Smooth muscle cell (in vitro differentiated cells): Measurements from ENCODE around the gene TENM4. TPM values are rescaled to one million over a fixed set of nuclear protein-coding genes. Genes with fewer than 3 reads are reported as not detected.

Experiments
- DNase-seq: peaks from one replicate; lab custom pipeline; 2025; ENCODE audit not compliant: unreplicated experiment; lab: John Stamatoyannopoulos, UW
- H2AFZ ChIP-seq: fragments of 200-600 bp; sonication (generic); 2 replicates; pipeline ENCODE4 v1.6.0; 2016; ENCODE audit warnings: antibody characterized with exemption, low read depth, mild to moderate bottlenecking
- H3F3A ChIP-seq: fragments of 200-600 bp; sonication (generic); 2 replicates; pipeline ENCODE4 v1.6.0; 2017; ENCODE audit warnings: antibody characterized with exemption, low read depth
- H3K27ac ChIP-seq: fragments of 200-600 bp; sonication (generic); 2 replicates; pipeline ENCODE4 v1.5.1; 2016; ENCODE audit warnings: low read depth, mild to moderate bottlenecking
- H3K27me3 ChIP-seq: fragments of 200-600 bp; sonication (generic); 2 replicates; pipeline ENCODE4 v1.6.1; 2016; ENCODE audit warnings: low read depth, mild to moderate bottlenecking
- H3K36me3 ChIP-seq: fragments of 200-600 bp; sonication (generic); 2 replicates; pipeline ENCODE4 v1.5.1; 2016; ENCODE audit warnings: low read depth
- H3K4me1 ChIP-seq: fragments of 200-600 bp; sonication (generic); 2 replicates; pipeline ENCODE4 v1.5.1; 2016; ENCODE audit warnings: low read depth
- H3K4me2 ChIP-seq: fragments of 200-600 bp; sonication (generic); 2 replicates; pipeline ENCODE4 v1.6.0; 2016; ENCODE audit warnings: mild to moderate bottlenecking
- H3K4me3 ChIP-seq: fragments of 200-600 bp; sonication (generic); 2 replicates; pipeline ENCODE4 v1.5.1; 2016; ENCODE audit warnings: mild to moderate bottlenecking
- H3K79me2 ChIP-seq: fragments of 200-600 bp; sonication (generic); 2 replicates; pipeline ENCODE4 v1.6.0; 2016; ENCODE audit warnings: low read depth, mild to moderate bottlenecking
- H3K9ac ChIP-seq: fragments of 200-600 bp; sonication (generic); 2 replicates; pipeline ENCODE4 v1.6.0; 2016; ENCODE audit warnings: low read depth
- H3K9me3 ChIP-seq: fragments of 200-600 bp; sonication (generic); replicated peaks from 2 replicates; pipeline ENCODE4 v1.5.1; 2016; ENCODE audit warnings: low read depth
- H4K20me1 ChIP-seq: fragments of 200-600 bp; sonication (generic); 2 replicates; pipeline ENCODE4 v1.6.0; 2016; ENCODE audit warnings: low read depth
- WGBS: methylation state at CpG from one replicate; pipeline ENCODE4 v1.1.7; 2016; ENCODE audit warnings: low lambda C conversion rate; 5-methylcytosine and 5-hydroxymethylcytosine counted together
- polyA plus RNA-seq: library from polyadenylated mRNA; unstranded; fragments of >200 nt; fragmentation: Nextera tagmentation; extraction: Ambion mirVana; gene quantifications from 2 replicates; pipeline ENCODE4 v1.2.1, GENCODE V29; 2016
- total RNA-seq: library from RNA; depleted of rRNA; stranded (reverse); fragments of >200 nt; gene quantifications from 2 replicates; pipeline ENCODE4 v1.2.3, GENCODE V29; 2014
- TF ChIP-seq, protein P1 (sequence below): fragments of 200-600 bp; sonication (generic); IDR thresholded peaks from 2 replicates; pipeline ENCODE4 v1.5.1; 2017; ENCODE audit warnings: borderline replicate concordance, mild to moderate bottlenecking, antibody characterized with exemption; ENCODE audit not compliant: insufficient read depth, poor library complexity, severe bottlenecking

The TENM4 gene
- total and polyA plus RNA-seq, 2 experiments from 2014 or later = 31.6 to 38.2 TPM

DNA sequence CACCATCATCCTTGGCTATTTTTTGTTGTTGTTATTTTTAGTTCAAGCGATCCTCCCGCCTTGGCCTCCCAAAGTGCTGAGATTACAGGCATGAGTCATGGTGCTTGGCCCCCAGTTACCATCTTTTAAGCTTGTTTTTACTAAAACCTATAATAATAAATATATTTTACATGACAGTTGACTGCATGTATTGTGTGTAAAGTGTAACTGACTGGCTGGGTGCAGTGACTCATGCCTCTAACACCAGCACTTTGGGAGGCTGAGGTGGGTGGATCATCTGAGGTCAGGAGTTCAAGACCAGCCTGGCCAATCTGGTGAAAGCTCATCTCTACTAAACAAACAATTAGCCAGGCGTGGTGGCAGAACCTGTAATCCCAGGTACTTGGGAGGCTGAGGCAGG lies 386.2 kb downstream of the TENM4 start:
- WGBS = 27% methylated on average over 3 of the region's 3 CpGs
- Histone ChIP-seq H3K36me3 (no peaks in the 10 kb centered on the region), H4K20me1 (no peaks in the 10 kb centered on the region), H3K4me3 (no peak overlapping the region), H3K27ac (peak overlapping the region; percentile 28), H3K4me1 (peaks cover 10% of the 10 kb centered on the region), H3K79me2 (no peaks in the 10 kb centered on the region), H3K9ac (no peak overlapping the region), H2AFZ (no peak overlapping the region), H3K27me3 (no peaks in the 10 kb centered on the region), H3F3A (peaks cover 11% of the 10 kb centered on the region), H3K9me3 (no peaks in the 10 kb centered on the region), H3K4me2 (no peak overlapping the region)
- TF ChIP-seq, protein P1, sequence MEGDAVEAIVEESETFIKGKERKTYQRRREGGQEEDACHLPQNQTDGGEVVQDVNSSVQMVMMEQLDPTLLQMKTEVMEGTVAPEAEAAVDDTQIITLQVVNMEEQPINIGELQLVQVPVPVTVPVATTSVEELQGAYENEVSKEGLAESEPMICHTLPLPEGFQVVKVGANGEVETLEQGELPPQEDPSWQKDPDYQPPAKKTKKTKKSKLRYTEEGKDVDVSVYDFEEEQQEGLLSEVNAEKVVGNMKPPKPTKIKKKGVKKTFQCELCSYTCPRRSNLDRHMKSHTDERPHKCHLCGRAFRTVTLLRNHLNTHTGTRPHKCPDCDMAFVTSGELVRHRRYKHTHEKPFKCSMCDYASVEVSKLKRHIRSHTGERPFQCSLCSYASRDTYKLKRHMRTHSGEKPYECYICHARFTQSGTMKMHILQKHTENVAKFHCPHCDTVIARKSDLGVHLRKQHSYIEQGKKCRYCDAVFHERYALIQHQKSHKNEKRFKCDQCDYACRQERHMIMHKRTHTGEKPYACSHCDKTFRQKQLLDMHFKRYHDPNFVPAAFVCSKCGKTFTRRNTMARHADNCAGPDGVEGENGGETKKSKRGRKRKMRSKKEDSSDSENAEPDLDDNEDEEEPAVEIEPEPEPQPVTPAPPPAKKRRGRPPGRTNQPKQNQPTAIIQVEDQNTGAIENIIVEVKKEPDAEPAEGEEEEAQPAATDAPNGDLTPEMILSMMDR = no peak
- no peak for DNase-seq

DNA sequence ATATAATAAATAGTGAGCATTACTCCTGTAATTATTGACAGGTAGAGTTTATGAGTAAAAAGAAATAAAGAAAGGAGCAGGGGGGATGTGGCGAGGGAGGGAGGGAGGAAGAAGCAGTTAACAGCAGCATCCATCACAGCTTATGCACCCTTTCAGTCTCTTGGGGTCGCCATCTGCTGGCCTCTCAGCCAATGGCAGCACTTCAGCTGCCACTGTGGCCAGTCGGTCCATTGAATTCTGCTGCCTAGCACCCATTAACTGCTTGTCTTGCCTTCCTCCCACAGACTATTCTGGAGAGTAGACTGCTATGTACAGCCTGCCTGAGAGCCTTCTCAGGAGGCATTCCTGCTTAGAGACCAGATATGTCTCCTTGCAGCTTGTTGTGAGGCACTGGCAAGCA lies 388.3 kb downstream of the TENM4 start:
- H3K4me3 ChIP-seq = no peak overlapping the region
- WGBS = 57% methylated on average over 3 of the region's 3 CpGs
- no peaks in the 10 kb centered on the region for H3K79me2 ChIP-seq
- H4K20me1 ChIP-seq = no peaks in the 10 kb centered on the region
- no peak overlapping the region for H3K9ac ChIP-seq
- TF ChIP-seq, protein P1 = peak; percentile 8
- no peaks in the 10 kb centered on the region for H3K9me3 ChIP-seq
- no peak for DNase-seq
- H3K27me3 ChIP-seq = no peaks in the 10 kb centered on the region
- H3F3A ChIP-seq = peaks cover 9% of the 10 kb centered on the region
- no peaks in the 10 kb centered on the region for H3K4me1 ChIP-seq
- no peak overlapping the region for H3K27ac ChIP-seq
- no peaks in the 10 kb centered on the region for H3K36me3 ChIP-seq
- H3K4me2 ChIP-seq = no peak overlapping the region
- H2AFZ ChIP-seq = no peak overlapping the region

DNA sequence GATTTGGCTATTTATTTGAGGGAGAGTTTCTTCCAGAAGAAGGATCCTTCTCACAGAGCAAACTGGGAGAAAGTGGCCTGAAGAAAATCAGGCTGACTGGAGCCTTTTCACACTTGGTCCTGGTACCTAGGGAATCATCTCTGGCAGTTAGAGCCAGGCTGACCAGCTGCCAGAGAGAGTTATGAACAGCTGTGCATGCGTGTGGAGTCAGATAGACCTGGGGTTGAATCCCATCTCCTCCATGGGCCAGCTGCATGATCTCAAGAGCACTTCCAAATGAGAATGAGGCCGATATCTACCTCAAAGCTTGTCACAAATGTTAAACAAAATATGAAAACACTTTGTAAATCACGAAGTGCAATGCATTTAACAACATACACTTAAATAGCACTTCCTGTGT lies 390.0 kb downstream of the TENM4 start:
- no peaks in the 10 kb centered on the region for H3K79me2 ChIP-seq
- H3K27ac ChIP-seq = no peak overlapping the region
- H2AFZ ChIP-seq = no peak overlapping the region
- peaks cover 9% of the 10 kb centered on the region for H3F3A ChIP-seq
- no peak overlapping the region for H3K9ac ChIP-seq
- no peaks in the 10 kb centered on the region for H3K9me3 ChIP-seq
- no peaks in the 10 kb centered on the region for H3K36me3 ChIP-seq
- TF ChIP-seq, protein P1 = no peak
- H3K4me1 ChIP-seq = peaks cover 5% of the 10 kb centered on the region
- H3K4me3 ChIP-seq = no peak overlapping the region
- WGBS = 49% methylated on average over 3 of the region's 3 CpGs
- no peak overlapping the region for H3K4me2 ChIP-seq
- H4K20me1 ChIP-seq = no peaks in the 10 kb centered on the region
- no peak for DNase-seq
- H3K27me3 ChIP-seq = no peaks in the 10 kb centered on the region

DNA sequence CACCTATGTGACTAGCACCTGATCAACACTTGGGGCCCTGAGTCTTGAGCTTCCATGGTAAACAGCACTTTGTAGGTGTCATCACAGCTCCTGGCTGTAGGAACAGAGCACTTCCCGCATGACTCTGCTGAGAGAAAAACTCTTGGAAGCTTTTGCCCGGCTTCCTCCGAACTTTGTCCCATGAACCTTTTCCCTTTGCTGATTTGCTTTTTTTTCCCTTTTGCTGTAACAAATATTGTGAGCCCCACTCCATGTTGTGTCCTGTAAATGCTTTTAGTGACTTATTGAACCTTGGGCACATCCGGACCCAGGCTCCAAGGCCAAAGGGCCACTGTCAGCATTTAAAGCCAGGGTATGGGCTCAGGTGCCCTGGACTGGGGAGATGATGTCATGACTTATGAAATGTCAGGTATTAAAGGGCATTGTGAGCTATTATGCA lies 391.1 kb downstream of the TENM4 start:
- no peaks in the 10 kb centered on the region for H3K27me3 ChIP-seq
- no peaks in the 10 kb centered on the region for H3K9me3 ChIP-seq
- 96% methylated on average over 4 of the region's 4 CpGs for WGBS
- H2AFZ ChIP-seq = no peak overlapping the region
- H3K4me2 ChIP-seq = no peak overlapping the region
- H3K4me1 ChIP-seq = peaks cover 16% of the 10 kb centered on the region
- DNase-seq = no peak
- no peaks in the 10 kb centered on the region for H4K20me1 ChIP-seq
- TF ChIP-seq, protein P1 = no peak
- peaks cover 11% of the 10 kb centered on the region for H3F3A ChIP-seq
- no peaks in the 10 kb centered on the region for H3K79me2 ChIP-seq
- H3K36me3 ChIP-seq = no peaks in the 10 kb centered on the region
- H3K27ac ChIP-seq = no peak overlapping the region
- no peak overlapping the region for H3K4me3 ChIP-seq
- no peak overlapping the region for H3K9ac ChIP-seq
